ENCODE data around the gene BCL2L15.

BCL2L15 gene

DNA sequence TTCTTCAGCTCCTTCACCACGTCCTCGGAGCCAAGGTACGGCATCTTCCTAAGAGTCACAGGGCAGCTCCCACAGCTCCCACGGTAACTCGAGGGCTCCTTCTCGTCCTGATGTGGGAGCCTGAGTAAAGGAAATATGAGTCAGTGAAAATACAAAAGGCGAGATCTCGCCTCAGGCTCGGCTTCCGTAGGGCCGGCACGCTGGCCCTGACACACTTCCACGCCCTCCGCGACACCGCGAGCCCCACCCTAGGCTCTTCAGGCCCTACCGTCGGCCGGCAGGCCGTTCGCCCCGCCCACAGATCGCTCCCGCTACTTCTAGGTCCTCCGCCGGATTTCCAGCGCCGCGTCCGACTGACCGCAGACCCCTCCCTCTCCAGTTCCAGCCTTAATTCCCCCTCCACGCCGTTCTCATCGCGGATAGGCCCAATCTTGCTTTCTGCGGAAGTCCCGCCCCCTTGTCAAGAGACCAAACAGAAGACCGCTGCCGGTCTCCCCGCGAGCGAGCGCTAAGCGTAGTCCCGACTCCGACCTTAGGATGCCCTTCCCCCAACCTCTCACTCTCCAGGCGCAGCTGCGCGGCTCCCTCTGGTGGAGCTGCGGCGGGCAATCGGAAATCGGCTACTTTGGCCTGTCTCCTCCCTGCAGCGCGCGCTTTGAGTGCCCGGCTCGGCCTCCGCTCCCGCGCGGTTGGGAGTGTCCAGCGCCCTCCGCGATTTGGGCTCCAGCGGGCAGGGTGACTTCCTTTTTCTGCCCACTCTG is 17.5 kb upstream of the BCL2L15 start, which contains the start of the genes AP4B1 and DCLRE1B:
AP4B1 (minus strand) TSS at position 126 of the 761 bp plus-strand sequence; CDS start at position 44, 82 bp downstream.
DCLRE1B (plus strand) TSS at position 653 of the 761 bp plus-strand sequence. CDS start 261 bp downstream, outside the sequence.
- peak; percentile 98 for DNase-seq

DNA sequence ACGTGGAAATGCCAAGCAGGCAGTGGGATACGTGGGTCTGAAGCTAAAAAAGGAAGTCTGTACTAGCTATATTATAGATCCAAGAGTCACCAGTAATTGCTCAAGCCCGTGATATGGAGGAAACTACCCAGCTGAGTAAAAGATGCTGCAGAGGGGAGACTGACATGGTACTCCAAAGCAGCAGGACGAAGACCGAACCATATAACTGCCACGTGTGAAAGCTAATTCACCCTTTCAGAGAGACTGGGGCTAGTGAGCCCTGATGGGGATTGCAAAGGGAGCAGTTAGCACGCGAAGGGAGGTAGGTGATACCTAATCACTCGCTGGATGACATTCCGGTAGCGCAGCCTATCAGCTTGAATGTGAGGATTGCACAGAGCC is 16.9 kb upstream of the BCL2L15 start:
- DNase-seq, result no peak

DNA sequence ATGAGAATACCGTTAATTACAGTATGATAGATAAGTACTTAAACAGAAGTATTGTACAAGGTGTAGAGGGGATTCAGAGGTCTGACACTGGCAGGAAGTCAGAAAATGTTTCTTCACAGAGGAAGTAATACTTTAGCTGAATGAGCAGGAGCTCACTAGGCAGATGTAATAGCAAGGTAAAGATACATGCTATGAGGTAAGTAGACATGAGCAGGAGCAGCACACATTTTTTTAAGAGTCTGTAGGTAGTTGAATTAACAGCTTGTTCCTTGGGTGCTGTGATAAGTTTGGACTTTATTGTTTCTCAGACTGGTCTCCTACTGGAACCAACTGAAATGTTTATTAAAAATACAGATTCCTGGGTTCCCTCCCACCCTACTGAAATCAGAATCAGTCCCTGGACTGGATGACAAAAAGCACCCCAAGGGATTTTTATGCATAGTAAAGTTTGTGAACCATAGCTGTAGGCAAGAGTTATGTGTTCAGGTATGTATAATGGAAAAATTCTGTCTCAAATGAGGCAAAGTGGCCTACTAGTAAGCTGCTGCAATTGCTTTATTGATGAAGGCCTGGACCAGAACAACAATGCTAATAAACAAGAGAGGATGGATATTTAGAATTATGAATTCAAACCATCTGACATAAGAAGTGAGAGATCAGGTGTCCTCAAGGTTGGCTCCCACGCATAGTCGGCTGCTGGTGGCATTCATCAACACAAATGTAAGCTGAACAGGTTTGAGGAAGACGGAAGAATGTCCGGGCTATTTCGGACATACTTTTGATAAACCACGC is 16.3 kb upstream of the BCL2L15 start:
- peak; percentile 38 for DNase-seq

DNA sequence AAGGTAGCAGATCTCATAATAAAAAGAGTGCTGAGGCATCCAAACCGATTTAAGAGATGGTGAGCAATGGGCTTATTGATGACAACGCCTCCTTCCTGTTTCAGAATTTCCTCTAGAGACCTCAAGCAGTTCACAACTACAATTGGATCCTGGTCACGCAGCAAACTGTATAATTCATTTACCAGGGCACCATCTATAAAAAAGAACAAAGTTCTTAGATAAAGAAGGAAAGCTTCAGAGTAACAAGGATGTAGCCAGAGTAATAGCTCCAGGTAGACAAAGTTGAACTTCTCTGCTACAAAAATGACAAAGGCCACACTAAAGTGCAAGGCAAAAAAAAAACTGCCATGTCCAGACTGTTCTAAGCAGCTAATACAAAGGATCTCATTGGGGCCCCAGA is 13.8 kb upstream of the BCL2L15 start:
- DNase-seq, result no peak

DNA sequence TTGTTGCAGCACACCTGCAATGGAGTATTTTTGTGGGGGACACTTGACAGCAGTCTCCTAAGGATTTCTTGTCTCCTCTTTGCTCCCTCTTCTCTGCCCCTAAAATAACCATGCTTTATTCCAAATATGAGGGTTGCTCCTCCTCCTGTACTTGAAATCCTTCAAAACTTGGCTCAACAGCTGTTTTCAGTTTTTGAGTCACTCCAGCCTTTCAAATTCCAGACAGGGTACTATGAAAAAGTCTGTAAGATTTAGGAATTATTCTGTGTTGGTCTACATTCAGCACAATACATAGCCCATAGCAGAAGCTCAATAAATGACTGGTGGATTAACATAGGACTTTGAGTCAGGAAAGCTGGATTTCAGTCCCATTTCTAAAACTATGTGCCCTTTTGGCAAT is 11.7 kb upstream of the BCL2L15 start:
- DNase-seq, result no peak

DNA sequence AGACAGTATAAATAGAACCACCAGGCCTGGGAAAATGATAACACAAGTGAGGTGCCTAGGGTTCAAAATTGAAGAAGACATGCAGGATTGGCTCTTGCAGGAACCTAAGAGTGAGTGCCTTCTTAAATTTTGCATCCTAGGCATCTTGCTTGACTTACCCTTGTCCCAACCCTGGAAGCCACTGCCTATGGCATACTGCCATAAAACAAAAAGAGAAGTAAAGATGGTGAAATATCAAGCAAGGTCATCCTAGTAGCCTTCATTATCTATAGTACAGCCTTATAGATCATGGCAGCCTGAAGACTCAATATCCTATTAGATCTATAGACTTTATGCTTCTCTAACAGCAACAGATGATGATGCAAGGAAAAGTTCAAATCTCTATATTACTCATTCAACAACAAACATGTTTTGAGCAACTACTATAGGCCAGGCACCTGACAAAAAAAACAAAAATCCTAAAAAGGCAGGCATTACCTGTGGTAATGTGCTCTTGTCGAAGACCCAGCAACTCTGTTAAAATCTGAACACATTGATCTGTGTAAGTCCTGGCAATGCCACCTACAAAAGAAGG is 10.9 kb upstream of the BCL2L15 start:
- DNase-seq, result no peak

DNA sequence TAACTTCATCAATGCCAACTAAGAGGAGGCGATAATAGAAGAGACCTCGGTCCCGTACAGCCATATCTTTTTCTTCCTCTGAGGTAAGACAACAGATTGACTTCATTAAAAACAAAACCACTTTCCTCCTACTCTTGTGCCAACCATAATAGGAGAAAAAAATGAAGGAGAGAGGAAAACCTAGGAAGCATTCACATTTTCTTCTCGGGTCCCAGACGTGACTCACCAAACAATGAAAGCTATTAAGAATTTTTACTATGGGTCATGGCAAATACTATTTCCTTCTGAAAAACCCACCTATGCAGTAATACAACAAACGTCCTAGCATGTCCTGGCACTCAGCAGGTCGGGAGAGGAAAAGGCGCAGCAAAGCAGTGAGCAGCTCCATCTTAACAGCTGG is 8.6 kb upstream of the BCL2L15 start:
- no peak for DNase-seq

DNA sequence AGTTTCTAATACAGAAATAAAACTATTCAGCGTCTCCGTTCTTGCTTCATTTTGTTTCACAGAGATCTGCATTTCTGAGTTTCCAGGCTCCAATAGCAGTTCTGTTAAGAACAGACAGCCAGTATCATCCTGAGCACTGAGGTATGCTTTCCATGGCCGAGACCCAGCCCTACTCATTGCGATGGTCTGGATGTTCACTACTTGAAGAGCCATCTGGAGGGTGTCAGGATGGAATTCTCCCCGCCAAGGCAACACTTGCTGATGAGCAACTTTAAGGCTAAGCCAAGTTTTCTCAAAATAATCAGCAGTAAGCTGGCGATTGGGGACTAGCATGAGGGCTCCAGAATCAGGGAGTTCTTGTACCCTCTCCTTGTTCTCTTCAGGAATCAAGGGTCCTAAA is 7.7 kb upstream of the BCL2L15 start:
- DNase-seq, result no peak

DNA sequence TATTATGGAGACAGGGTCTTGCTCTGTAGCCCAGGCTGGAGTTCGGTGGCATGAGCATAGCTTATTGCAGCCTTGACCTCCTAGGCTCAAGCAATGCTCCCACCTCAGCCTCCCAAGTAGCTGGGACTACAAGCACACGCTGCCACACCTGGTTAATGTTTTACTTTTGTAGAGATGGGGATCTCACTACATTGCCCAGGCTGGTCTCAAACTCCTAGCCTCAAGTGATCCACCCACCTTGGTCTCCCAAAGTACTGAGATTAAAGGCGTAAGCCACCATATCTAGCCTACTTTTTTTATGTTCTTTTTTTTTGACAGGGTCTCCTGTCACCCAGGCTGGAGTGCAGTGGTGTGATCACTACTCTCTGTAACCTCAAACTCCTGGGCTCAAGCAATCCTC is 5.9 kb upstream of the BCL2L15 start:
- DNase-seq, result no peak

DNA sequence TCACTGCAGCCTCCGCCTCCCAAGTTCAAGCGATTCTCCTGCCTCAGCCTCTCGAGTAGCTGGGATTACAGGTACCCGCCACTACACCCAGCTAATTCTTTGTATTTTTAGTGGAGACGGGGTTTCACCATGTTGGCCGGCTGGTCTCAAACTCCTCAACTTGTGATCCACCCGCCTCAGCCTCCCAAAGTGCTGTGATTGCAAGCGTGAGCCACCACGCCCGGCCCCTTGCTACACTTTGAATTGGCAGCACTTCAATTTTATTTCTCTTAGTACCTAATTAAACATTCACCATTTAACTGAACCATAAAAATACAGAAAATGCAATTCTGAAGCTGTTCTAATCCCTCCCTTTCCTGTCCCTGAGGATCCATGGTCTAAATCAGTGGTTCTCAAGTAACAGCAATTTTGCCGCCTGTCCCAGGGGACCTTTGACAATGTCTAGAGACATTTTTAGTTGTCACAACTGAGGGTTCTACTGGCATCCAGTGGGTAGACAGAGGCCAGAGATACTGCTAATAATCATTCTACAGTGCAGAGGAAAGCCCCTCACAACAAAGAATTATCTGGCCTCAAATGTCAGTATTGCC is 4.3 kb upstream of the BCL2L15 start:
- no peak for DNase-seq

DNA sequence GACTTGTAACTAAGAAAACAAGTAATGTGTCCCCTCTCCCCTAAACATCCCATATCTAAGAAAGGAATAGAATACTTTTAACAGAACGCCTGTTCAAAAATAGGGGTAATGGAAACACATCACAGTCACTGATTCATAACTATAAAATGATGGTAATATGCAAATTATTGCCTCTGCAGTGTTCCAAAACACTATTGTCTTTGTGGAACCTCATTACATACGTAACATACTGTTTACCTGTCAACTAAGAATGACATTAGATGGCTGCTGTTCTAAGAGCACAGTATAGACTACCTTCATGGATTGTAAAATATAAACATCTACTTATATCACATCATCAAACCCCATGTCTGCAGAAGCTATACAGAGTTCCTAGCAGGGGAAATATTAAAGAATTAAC is 3.4 kb upstream of the BCL2L15 start:
- no peak for DNase-seq

DNA sequence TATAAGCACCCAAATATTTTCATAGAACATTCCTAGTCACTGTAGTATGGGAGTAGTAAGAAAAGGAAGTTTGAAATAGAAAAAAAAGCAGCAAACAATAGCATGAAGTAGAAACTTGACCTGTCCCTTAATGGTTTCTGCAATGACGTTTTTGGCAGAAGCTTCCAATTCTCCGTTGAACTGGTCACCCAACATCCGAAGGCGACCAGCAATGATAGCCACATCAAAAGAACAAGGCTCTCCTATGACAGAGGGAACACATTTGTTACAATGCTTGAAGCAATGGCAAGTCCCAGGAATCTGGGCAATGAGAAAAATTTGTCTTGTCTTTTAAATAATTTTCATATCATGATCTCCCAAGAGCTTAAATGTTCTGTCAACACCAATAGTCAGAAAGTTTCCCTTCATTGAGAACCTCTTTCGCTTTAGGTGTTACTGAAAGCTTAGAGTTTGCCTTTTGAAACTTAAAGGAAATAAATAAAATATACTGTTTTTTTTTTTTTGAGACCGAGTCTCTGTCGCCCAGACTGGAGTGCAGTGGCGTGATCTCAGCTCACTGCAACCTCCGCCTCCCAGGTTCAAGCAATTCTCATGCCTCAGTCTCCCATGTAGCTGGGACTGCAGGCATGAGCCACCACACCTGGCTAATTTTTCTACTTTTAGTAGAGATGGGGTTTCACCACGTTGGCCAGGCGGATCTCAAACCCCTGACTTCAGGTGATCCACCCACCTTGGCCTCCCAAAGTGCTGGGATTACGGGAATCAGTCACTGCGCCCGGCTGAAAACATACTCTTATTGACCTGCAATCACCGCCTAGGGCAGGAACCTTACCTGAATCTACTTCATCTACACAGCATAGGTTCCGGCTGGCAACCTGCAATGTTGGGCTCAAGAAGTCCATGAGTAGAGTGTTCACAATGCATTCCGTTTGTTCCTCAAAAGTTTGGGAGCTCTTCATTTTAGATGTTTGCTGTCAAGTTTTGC is 672 bp downstream of the BCL2L15 start:
- DNase-seq, result no peak

DNA sequence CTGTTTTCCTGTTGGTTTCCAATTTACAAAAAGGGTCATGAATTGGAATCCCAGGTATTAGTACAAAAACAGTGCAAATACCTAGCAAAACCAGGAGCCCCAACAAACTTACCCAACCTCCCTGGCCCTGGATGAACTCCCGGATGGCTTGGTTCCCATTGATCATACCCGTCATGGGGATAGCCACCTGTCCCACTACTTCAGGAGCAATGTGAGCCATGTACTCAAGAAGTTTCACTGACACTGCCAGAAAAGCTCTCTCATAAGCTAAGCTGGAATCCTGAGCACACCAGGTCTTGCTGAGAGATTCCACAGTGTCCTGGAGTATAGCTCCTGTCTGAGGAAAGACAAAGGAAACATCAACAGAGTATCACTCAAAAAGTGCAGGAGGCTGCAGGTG is 5.7 kb downstream of the BCL2L15 start:
- DNase-seq, result no peak

DNA sequence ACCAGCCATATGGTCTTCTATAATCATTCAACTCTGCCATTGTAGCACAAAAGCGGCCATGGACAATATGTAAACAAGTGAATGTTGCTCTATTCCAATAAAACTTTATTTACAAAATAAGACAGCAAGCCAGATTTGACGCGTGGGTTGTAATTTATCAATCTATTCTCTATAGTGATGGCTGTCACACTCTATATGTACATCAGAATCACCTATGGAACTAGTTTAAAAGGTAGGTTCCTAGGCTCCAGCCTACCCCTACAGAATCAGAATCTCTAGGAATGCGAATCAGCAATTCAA is 7.7 kb downstream of the BCL2L15 start:
- DNase-seq, result no peak

DNA sequence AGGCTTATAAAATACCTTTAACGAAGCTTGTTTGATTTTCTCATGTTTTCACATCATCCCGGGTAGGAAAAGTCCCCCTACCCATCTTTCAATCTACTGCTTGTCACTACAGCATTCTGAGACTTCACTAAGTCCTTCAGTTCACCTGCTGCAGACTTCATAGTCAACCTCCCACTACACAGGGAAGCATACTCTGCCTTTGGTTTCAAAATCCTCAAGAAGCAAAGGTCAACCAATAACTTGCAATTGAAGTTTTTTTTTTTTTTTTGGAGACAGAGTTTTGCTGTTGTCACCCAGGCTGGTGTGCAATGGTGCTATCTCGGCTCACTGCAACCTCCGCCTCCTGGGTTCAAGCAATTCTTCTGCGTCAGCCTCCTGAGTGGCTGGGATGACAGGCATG is 11.2 kb downstream of the BCL2L15 start:
- DNase-seq, result no peak

DNA sequence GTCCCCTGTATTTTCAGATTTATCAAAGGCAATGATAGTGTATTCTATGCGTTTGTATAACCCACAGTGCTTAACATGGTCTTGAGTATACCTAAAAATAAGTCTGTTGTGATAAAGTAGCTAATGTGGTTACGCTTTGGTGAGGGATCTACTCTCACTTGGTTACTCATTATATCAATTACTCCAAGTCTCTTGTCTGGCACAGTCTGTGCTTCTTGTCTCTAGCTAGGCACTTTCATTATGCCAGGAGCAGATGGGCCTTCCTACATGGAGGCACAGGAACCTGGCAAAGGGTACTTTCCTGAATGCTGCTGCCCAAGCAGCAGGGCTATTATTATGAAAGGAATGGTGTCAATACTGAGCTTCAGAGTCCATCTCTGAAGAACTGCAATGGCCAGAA is 11.7 kb downstream of the BCL2L15 start:
- no peak for DNase-seq

DNA sequence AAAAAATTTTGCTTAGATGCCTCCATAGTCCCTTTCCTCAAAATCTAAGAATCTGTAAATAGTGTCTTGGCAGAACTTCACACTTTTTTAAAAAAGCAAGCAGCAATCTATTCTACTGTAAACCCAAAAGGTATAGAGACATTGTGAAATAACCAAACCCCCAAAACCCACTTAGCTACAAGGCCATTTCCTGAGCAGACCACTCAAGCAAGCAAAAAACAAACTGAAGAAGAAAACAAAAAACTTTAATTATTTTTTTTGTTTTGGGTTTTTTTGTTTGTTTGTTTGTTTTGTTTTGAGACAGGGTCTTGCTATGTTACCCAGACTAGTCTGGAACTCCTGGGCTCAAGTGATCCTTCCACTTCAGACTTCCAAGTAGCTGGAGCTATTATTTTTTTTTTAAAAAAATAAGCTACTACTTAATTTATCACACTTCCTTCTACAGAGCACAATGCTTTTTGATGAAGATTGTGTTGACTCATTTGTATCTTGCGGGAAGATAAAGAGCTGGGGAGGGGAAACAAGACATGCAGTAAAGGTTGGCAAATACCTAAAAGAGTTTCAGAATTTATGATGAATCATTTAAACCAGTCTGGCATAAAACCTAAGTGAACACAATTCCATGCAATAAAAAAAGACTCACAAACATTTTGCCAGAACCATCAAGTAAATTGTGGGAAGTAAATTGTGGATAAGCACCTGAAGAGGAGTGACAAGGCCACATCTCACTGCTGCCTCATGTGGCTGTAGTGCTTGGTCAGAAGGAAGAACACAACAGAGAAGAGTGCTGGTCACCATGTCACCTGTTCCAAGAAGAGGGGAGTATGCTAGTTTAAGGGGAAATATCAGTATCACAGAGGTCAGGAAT is 13.1 kb downstream of the BCL2L15 start:
- DNase-seq, result peak; percentile 29

DNA sequence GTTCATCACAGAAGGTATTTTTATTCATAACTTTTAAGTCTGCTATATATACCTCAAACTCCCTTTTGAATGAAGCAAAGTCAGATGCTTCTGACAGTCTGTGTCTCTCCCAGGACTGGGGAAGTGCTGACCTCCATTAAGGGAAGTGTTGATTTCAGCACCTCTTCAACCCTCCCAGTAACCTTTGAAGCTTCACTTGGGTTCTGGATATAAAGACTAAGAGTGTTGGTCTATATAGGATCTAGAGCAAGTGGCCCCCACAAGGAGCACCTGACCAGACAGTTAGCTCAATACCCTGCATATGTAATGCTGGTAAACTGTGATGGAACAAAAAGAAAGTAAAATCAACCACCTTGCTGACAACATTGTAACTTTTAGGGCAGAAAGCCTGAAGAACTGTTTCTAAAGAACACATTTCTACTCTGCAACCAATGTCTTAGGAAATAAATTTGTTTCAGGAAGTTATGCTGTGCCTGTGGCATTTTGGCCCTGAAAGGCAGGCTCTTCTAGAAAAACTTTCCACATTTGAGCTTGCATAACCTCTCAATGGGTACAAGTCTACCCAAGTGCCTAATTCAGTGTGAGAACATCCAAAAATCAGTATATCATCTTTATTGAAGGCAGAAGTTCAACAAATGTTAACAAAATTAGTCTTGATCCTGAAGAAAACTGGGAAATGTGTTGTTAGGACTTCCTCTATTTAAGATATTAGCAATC is 15.0 kb downstream of the BCL2L15 start:
- DNase-seq, result no peak

DNA sequence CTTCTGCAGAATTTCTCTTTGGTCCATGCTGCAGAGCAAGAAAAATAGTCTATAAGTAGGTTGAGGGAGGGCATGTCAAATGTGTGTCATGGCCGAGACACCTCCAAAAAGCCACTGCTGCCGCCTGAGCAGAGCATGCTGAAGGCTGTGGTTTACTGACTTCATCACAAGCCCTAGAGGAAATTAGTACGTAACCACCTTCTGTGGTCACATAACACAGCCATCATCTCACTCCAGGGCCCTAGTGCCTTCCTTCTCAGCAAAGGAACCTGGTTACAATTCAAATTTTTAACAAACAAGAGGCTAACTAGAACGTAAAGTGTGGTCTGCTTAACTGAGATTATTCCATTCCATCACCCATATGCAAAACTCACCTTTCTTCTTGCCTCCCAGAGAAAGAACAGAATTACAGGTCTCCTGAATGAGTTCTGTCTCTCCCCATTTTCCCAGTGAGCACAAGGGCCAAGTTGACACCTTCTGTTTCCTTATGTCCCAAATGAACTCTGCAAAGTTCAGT is 15.7 kb downstream of the BCL2L15 start, which contains the start of gene PTPN22:
PTPN22 (minus strand) TSS at position 116 of the 517 bp plus-strand sequence.
- peak; percentile 87 for DNase-seq

DNA sequence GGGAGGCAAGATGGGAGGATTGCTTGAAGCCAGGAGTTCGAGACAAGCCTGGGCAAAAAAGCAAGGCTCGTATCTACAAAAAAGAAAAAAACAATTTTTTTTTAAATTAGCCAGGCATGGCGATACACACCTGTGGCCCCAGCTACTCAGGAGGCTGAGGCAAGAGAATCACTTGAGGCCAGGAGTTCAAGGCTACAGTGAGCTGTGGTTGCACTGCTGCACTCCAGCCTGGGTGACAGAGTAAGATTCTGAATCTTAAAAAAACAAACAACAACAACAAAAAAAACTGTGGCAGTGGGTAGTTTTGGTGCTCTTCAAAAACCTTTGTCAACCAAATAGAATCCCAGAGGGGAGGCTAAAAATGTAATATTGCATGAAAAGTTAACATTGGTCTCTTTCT is 16.6 kb downstream of the BCL2L15 start:
- peak; percentile 29 for DNase-seq
